ENCODE measurements around the gene LZTS3. TPM values are rescaled to one million over a fixed set of nuclear protein-coding genes. Genes with fewer than 3 reads are reported as not detected.

The LZTS3 gene
- total and polyA plus RNA-seq, 2 of the 8 experiments (the other 6 are each of a cell fraction or from before 2014, with no cell fraction given): 31.8 to 33.5 TPM

DNA sequence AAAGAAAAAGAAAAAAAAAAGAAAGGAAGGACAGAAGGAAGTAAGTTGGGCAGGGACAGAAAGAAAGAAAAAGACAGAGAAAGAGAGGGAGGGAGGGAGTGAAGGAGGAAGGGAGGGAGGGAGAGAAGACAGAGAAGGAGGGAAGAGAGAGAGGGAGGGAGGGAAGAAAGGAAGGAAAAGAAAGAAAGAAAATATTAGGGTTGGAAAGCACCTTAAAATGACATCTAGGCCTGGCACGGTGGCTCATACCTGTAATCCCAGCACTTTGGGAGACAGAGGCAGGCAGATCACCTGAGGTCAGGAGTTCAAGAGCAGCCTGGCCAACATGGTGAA lies 46.9 kb downstream of the LZTS3 start:
- no peaks in the 10 kb centered on the region for H4K20me1 ChIP-seq (replicated peaks in 1 of 2; ENCODE audit: control insufficient read depth in 1 of 2, insufficient read depth in 2 of 2, low read length in 2 of 2)
- CTCF ChIA-PET (ENCODE audit: partially characterized antibody): no interaction called here
- H3K27ac ChIP-seq (ENCODE audit: low read depth, low read length): no peak overlapping the region
- no peak overlapping the region for H3K18ac ChIP-seq (ENCODE audit: extremely low read depth, low read length)
- H2BK5ac ChIP-seq (ENCODE audit: low read depth, low read length): no peak overlapping the region
- H3K56ac ChIP-seq (replicated peaks; ENCODE audit: insufficient read length, low read depth, low read length): no peak overlapping the region
- POLR2A ChIA-PET (ENCODE audit: partially characterized antibody): no interaction called here
- H2AFZ ChIP-seq (ENCODE audit: low read length): no peak overlapping the region
- no peak for FAIRE-seq
- no peaks in the 10 kb centered on the region for H3K23me2 ChIP-seq (ENCODE audit: low read depth, low read length)
- no peak overlapping the region for H2BK15ac ChIP-seq (ENCODE audit: low read length)
- no peak overlapping the region for H3K4ac ChIP-seq (replicated peaks; ENCODE audit: insufficient read length, low read depth, low read length)
- no peak overlapping the region for H3K9ac ChIP-seq (replicated peaks in 1 of 4; ENCODE audit: extremely low read depth in 1 of 4, low read depth in 3 of 4, low read length in 3 of 4)
- H3K4me1 ChIP-seq (replicated peaks in 1 of 4; ENCODE audit: control insufficient read depth in 3 of 4, insufficient read depth in 4 of 4, low read length in 3 of 4): no peaks in the 10 kb centered on the region
- no peak for DNase-seq (ENCODE audit: low read depth in 1 of 2, low spot score in 2 of 2)
- peaks cover 17 to 37% of the 10 kb centered on the region in 2 experiments for H3K9me3 ChIP-seq (ENCODE audit: insufficient read depth in 2 of 2, low read depth in 1 of 2, low read length in 1 of 2)
- no peak overlapping the region for H2BK12ac ChIP-seq (ENCODE audit: low read depth, low read length)
- no peaks in the 10 kb centered on the region for H3K79me1 ChIP-seq (ENCODE audit: low read depth, low read length)
- no peak overlapping the region for H4K5ac ChIP-seq (ENCODE audit: insufficient read length, low read depth, low read length)
- TF ChIP-seq EGR1 (IDR thresholded peaks at IDR 0.05; ENCODE audit: borderline replicate concordance, low read depth, low read length) (no peak), SAP30 (IDR thresholded peaks at IDR 0.05; ENCODE audit: insufficient read depth, insufficient replicate concordance, low read length) (no peak)
- H3K36me3 ChIP-seq (ENCODE audit: control insufficient read depth in 2 of 4, insufficient read depth in 4 of 4, low read length in 3 of 4): peaks cover 0 to 24% (median 2%) of the 10 kb centered on the region in 4 experiments; a peak in 3 of 8 replicates
- H3K23ac ChIP-seq (ENCODE audit: insufficient read length): no peak overlapping the region
- H2AK5ac ChIP-seq (ENCODE audit: low read depth, low read length): no peak overlapping the region
- H3K4me2 ChIP-seq (ENCODE audit: insufficient read depth in 1 of 2, low read depth in 2 of 2, low read length in 2 of 2): no peak overlapping the region
- no peaks in the 10 kb centered on the region for H3K79me2 ChIP-seq (ENCODE audit: control insufficient read depth in 1 of 2, insufficient read depth in 2 of 2, low read length in 2 of 2)
- H4K8ac ChIP-seq (ENCODE audit: extremely low read depth, insufficient read depth, low read length): no peak overlapping the region
- no peaks in the 10 kb centered on the region for H3K27me3 ChIP-seq (replicated peaks in 1 of 4; ENCODE audit: control insufficient read depth in 3 of 4, extremely low read depth in 1 of 4, insufficient read depth in 3 of 4, low read length in 3 of 4)
- H3K4me3 ChIP-seq (ENCODE audit: extremely low read depth in 1 of 4, insufficient read depth in 2 of 4, low read depth in 3 of 4, low read length in 4 of 4): no peak overlapping the region
- no peak overlapping the region for H4K91ac ChIP-seq (replicated peaks; ENCODE audit: insufficient read length, low read length)
- no peak overlapping the region for H2BK120ac ChIP-seq (replicated peaks; ENCODE audit: low read depth, low read length)
- H2BK20ac ChIP-seq (ENCODE audit: low read length): no peak overlapping the region
- no peak overlapping the region for H3K14ac ChIP-seq (ENCODE audit: insufficient read length)
- WGBS, 2 experiments (ENCODE audit: extremely low coverage in 1 of 2, insufficient coverage in 1 of 2, insufficient read length in 1 of 2, insufficient replicate concordance in 2 of 2, low coverage in 1 of 2, low lambda C conversion rate in 2 of 2, missing lambda C conversion rate in 1 of 2): 100% methylated on average over 1 of the region's 1 CpG; no CpG with 5 or more reads in 1 of the 2 experiments

Measured in H1 (cell line).